HTERT RPE-1 (cell line): ENCODE measurements around the gene RANBP17.
"Not testable (repeated sequence)": the region's sequence is repeated elsewhere in the genome, so short reads cannot be mapped to it uniquely, and the experiment has no call there.

Experiments used
- in situ Hi-C: fragments of 300-500 bp; cut with MboI; formaldehyde crosslinking; loops from 4 replicates; pipeline ENCODE4 v1.14.3; 2020; ENCODE audit warnings: low sequenced_read_pairs

Gene RANBP17

GRCh38 chr5:170865622-170866021 is 3.8 kb downstream of the RANBP17 start:
- in situ Hi-C loops: no loop called here

- in situ Hi-C loops: no loop called here
These were observed 6.0 kb downstream of the RANBP17 start for GRCh38 chr5:170867825-170868224.

- in situ Hi-C loops: not testable (repeated sequence)
These were observed 8.6 kb downstream of the RANBP17 start for GRCh38 chr5:170870390-170870789.

GRCh38 chr5:170874017-170874416 is 12.2 kb downstream of the RANBP17 start:
- in situ Hi-C loops: no loop called here

GRCh38 chr5:170875811-170876210 is 14.0 kb downstream of the RANBP17 start:
- in situ Hi-C loops: no loop called here

GRCh38 chr5:170880084-170880483 is 18.3 kb downstream of the RANBP17 start:
- in situ Hi-C loops: no loop called here

GRCh38 chr5:170882345-170882744 is 20.5 kb downstream of the RANBP17 start:
- in situ Hi-C loops: no loop called here

GRCh38 chr5:170885256-170885655 is 23.4 kb downstream of the RANBP17 start:
- in situ Hi-C loops: no loop called here

GRCh38 chr5:170885809-170886208 is 24.0 kb downstream of the RANBP17 start:
- in situ Hi-C loops: no loop called here

GRCh38 chr5:170886210-170886894 is 24.5 kb downstream of the RANBP17 start:
- in situ Hi-C loops: no loop called here

GRCh38 chr5:170892196-170892595 is 30.4 kb downstream of the RANBP17 start:
- in situ Hi-C loops: no loop called here

- in situ Hi-C loops: no loop called here
These were observed 32.8 kb downstream of the RANBP17 start for GRCh38 chr5:170894665-170895064.

- in situ Hi-C loops: no loop called here
These were observed 35.0 kb downstream of the RANBP17 start for GRCh38 chr5:170896779-170897178.

GRCh38 chr5:170903075-170903474 is 41.3 kb downstream of the RANBP17 start:
- in situ Hi-C loops: no loop called here

- in situ Hi-C loops: no loop called here
These were observed 45.9 kb downstream of the RANBP17 start for GRCh38 chr5:170907758-170908157.

GRCh38 chr5:170913573-170913972 is 51.8 kb downstream of the RANBP17 start:
- in situ Hi-C loops: no loop called here

- in situ Hi-C loops: no loop called here
These were observed 55.3 kb downstream of the RANBP17 start for GRCh38 chr5:170917113-170917512.

- in situ Hi-C loops: no loop called here
These were observed 58.4 kb downstream of the RANBP17 start for GRCh38 chr5:170920196-170920595.

- in situ Hi-C loops: not testable (repeated sequence)
These were observed 60.5 kb downstream of the RANBP17 start for GRCh38 chr5:170922331-170922730.

GRCh38 chr5:170923910-170924620 is 62.2 kb downstream of the RANBP17 start:
- in situ Hi-C loops: no loop called here

- in situ Hi-C loops: not testable (repeated sequence)
These were observed 73.9 kb downstream of the RANBP17 start for GRCh38 chr5:170935534-170936218.

- in situ Hi-C loops: no loop called here
These were observed 75.3 kb downstream of the RANBP17 start for GRCh38 chr5:170937072-170937471.
